Motor neuron (in vitro differentiated cells): ENCODE data around the gene CDYL2. TPM values are rescaled to one million over a fixed set of nuclear protein-coding genes. Genes with fewer than 3 reads are reported as not detected.

Source experiments
- ATAC-seq, 8 experiments: fragments of 200-7000 bp; cut with Tn5 transposase; replicated peaks in 6 of 8; 2 replicates each; pipeline ENCODE4 v1.8.0; 2021; ENCODE audit warnings: mild to moderate bottlenecking in 8 of 8, moderate library complexity in 8 of 8
- H3K27ac ChIP-seq, 2 donors: fragments of 250-450 bp; sonication (Bioruptor Pico); 2 replicates each; pipeline ENCODE4 v1.9.0; 2021; ENCODE audit warnings: antibody characterized with exemption in 2 of 2, mild to moderate bottlenecking in 2 of 2, moderate library complexity in 1 of 2
- H3K4me1 ChIP-seq, 2 donors: fragments of 250-450 bp; sonication (Bioruptor Pico); replicated peaks in 1 of 2; 2 replicates each; pipeline ENCODE4 v1.6.1; 2021; ENCODE audit warnings: antibody characterized with exemption in 2 of 2, mild to moderate bottlenecking in 2 of 2, moderate library complexity in 1 of 2
- H3K4me3 ChIP-seq, 5 donors: fragments of 250-450 bp; sonication (Bioruptor Pico); 2 replicates each; pipeline ENCODE4 v1.9.0; 2021; ENCODE audit warnings: antibody characterized with exemption in 5 of 5, mild to moderate bottlenecking in 5 of 5, moderate library complexity in 4 of 5
- WGBS, 10 experiments: fragments of 450-650 bp; shearing (Covaris generic); methylation state at CpG; one replicate each; pipeline ENCODE4 v1.0.0; 2022; 5-methylcytosine and 5-hydroxymethylcytosine counted together
- in situ Hi-C, 9 experiments: fragments of 400-800 bp; cut with MboI; loops; one replicate each; pipeline ENCODE4 v1.15.0; 2021; ENCODE audit warnings: low sequenced_read_pairs in 9 of 9, low pct_unique_long_range_greater_than_20kb in 2 of 9; ENCODE audit not compliant: unreplicated experiment in 9 of 9
- total RNA-seq, 8 experiments: library from RNA; unstranded; fragments of 300-600 nt; gene quantifications; 2 replicates each; pipeline versions ENCODE4 v1.2.3 to v1.2.4, GENCODE V29; 2022

Gene CDYL2
- total RNA-seq, 8 experiments from 2014 or later = 0.45 to 11.0 (median 4.2) TPM

GRCh38 chr16:80766798-80767197, 37.6 kb downstream of the CDYL2 start:
- Histone ChIP-seq H3K27ac (no peak overlapping the region), H3K4me1 (no peaks in the 10 kb centered on the region), H3K4me3 (no peak overlapping the region)
- ATAC-seq = no peak
- 63 to 100% (median 86%) methylated on average over 1 of the region's 1 CpG; no CpG with 5 or more reads in 5 of the 10 experiments for WGBS, 10 experiments
- in situ Hi-C loops = loop anchor here in 1 of 9 experiments (25.0 kb wide), 1 partner anchor 104 kb away; no protein-coding TSS in a partner anchor

GRCh38 chr16:80759419-80760162, 44.8 kb downstream of the CDYL2 start:
- Histone ChIP-seq H3K4me1 (no peaks in the 10 kb centered on the region), H3K27ac (no peak overlapping the region), H3K4me3 (no peak overlapping the region)
- no peak for ATAC-seq
- WGBS, 10 experiments = 60 to 100% (median 85%) methylated on average over 3 to 6 of the region's 6 CpGs; no CpG with 5 or more reads in 1 of the 10 experiments
- in situ Hi-C loops = loop anchor here in 1 of 9 experiments (25.0 kb wide), 1 partner anchor 97 kb away; no protein-coding TSS in a partner anchor

- H3K4me3 ChIP-seq = no peak overlapping the region
- H3K4me1 ChIP-seq = no peaks in the 10 kb centered on the region
- no peak overlapping the region for H3K27ac ChIP-seq
- in situ Hi-C loops = loop anchor here in 1 of 9 experiments (25.0 kb wide), 1 partner anchor 92 kb away; no protein-coding TSS in a partner anchor
- WGBS, 10 experiments = 67 to 100% (median 92%) methylated on average over 1 to 5 of the region's 5 CpGs; no CpG with 5 or more reads in 2 of the 10 experiments
- no peak for ATAC-seq
Measured at GRCh38 chr16:80754476-80754875, 49.9 kb downstream of the CDYL2 start.

GRCh38 chr16:80752541-80752940, 51.9 kb downstream of the CDYL2 start:
- WGBS, 10 experiments = 70 to 100% (median 95%) methylated on average over 1 to 2 of the region's 2 CpGs; no CpG with 5 or more reads in 3 of the 10 experiments
- in situ Hi-C loops = loop anchor here in 1 of 9 experiments (25.0 kb wide), 1 partner anchor 90 kb away; no protein-coding TSS in a partner anchor
- ATAC-seq = no peak

GRCh38 chr16:80751167-80751566, 53.2 kb downstream of the CDYL2 start:
- peak in 2 of 8 experiments; percentile 45 to 78 for ATAC-seq
- 0 to 78% (median 40%) methylated on average over 1 to 3 of the region's 3 CpGs; no CpG with 5 or more reads in 1 of the 10 experiments for WGBS, 10 experiments
- in situ Hi-C loops = loop anchor here in 1 of 9 experiments (25.0 kb wide), 1 partner anchor 89 kb away; no protein-coding TSS in a partner anchor
- Histone ChIP-seq H3K4me3 (no peak overlapping the region), H3K27ac (no peak overlapping the region), H3K4me1 (no peaks in the 10 kb centered on the region)

More at GRCh38 chr16:80752541-80752940, 51.9 kb downstream of the CDYL2 start:
- Histone ChIP-seq H3K4me3 (no peak overlapping the region), H3K4me1 (no peaks in the 10 kb centered on the region), H3K27ac (no peak overlapping the region)

GRCh38 chr16:80746231-80746630, 58.2 kb downstream of the CDYL2 start:
- H3K27ac ChIP-seq = no peak overlapping the region

GRCh38 chr16:80744856-80745255, 59.5 kb downstream of the CDYL2 start:
- H3K4me3 ChIP-seq = no peak overlapping the region
- in situ Hi-C loops = no loop called here
- H3K4me1 ChIP-seq = no peaks in the 10 kb centered on the region
- WGBS, 10 experiments = 70 to 92% methylated on average over 2 of the region's 4 CpGs; no CpG with 5 or more reads in 8 of the 10 experiments
- H3K27ac ChIP-seq = no peak overlapping the region
- ATAC-seq = no peak

More at GRCh38 chr16:80746231-80746630, 58.2 kb downstream of the CDYL2 start:
- ATAC-seq = no peak
- WGBS, 10 experiments = 17 to 95% (median 84%) methylated on average over 2 to 4 of the region's 4 CpGs; no CpG with 5 or more reads in 2 of the 10 experiments
- H3K4me3 ChIP-seq = no peak overlapping the region
- H3K4me1 ChIP-seq = no peaks in the 10 kb centered on the region
- in situ Hi-C loops = no loop called here

GRCh38 chr16:80743772-80744171, 60.6 kb downstream of the CDYL2 start:
- H3K27ac ChIP-seq = no peak overlapping the region
- H3K4me1 ChIP-seq = no peaks in the 10 kb centered on the region
- peak in 2 of 8 experiments; percentile 88 to 89 for ATAC-seq
- H3K4me3 ChIP-seq = no peak overlapping the region
- WGBS, 10 experiments = 80 to 100% (median 85%) methylated on average over 1 of the region's 1 CpG; no CpG with 5 or more reads in 6 of the 10 experiments
- in situ Hi-C loops = no loop called here

GRCh38 chr16:80743273-80743672, 61.1 kb downstream of the CDYL2 start:
- no peak for ATAC-seq
- Histone ChIP-seq H3K4me1 (no peaks in the 10 kb centered on the region), H3K4me3 (no peak overlapping the region), H3K27ac (no peak overlapping the region)
- WGBS, 10 experiments = 68 to 100% (median 81%) methylated on average over 1 to 3 of the region's 3 CpGs
- in situ Hi-C loops = no loop called here

GRCh38 chr16:80742331-80742730, 62.1 kb downstream of the CDYL2 start:
- Histone ChIP-seq H3K4me1 (no peaks in the 10 kb centered on the region), H3K4me3 (no peak overlapping the region), H3K27ac (no peak overlapping the region)
- no peak for ATAC-seq
- 23 to 84% (median 72%) methylated on average over 2 of the region's 2 CpGs; no CpG with 5 or more reads in 2 of the 10 experiments for WGBS, 10 experiments
- in situ Hi-C loops = no loop called here

- H3K4me1 ChIP-seq = no peaks in the 10 kb centered on the region
- ATAC-seq = peak in 2 of 8 experiments; percentile 73 to 80
- 0 to 92% (median 65%) methylated on average over 3 to 4 of the region's 4 CpGs; no CpG with 5 or more reads in 1 of the 10 experiments for WGBS, 10 experiments
- no peak overlapping the region for H3K4me3 ChIP-seq
- in situ Hi-C loops = no loop called here
- no peak overlapping the region for H3K27ac ChIP-seq
Measured at GRCh38 chr16:80741724-80742123, 62.7 kb downstream of the CDYL2 start.

GRCh38 chr16:80739523-80739922, 64.9 kb downstream of the CDYL2 start:
- no peak for ATAC-seq
- in situ Hi-C loops = no loop called here
- whole genome bisulfite sequencing, 10 experiments = 71 to 100% (median 90%) methylated on average over 1 to 5 of the region's 6 CpGs; no CpG with 5 or more reads in 5 of the 10 experiments
- Histone ChIP-seq H3K27ac (no peak overlapping the region), H3K4me3 (no peak overlapping the region), H3K4me1 (no peaks in the 10 kb centered on the region)

GRCh38 chr16:80738521-80738920, 65.9 kb downstream of the CDYL2 start:
- ATAC-seq = no peak
- Histone ChIP-seq H3K27ac (no peak overlapping the region), H3K4me3 (no peak overlapping the region), H3K4me1 (no peaks in the 10 kb centered on the region)
- 73 to 100% (median 100%) methylated on average over 1 to 3 of the region's 3 CpGs; no CpG with 5 or more reads in 2 of the 10 experiments for WGBS, 10 experiments
- in situ Hi-C loops = no loop called here
